Esophagus squamous epithelium (tissue), 4 donors: ENCODE results near the gene AP1G2.

ENCODE experiments used
- POLR2A ChIP-seq, 4 donors: fragments of 450-650 bp; IDR thresholded peaks; one replicate each; pipeline ENCODE4 v1.6.1; 2017; ENCODE audit warnings: antibody characterized with exemption in 4 of 4, mild to moderate bottlenecking in 4 of 4, moderate library complexity in 3 of 4
- TF ChIP-seq, protein P1 (sequence below), 6 experiments: fragments of 450-650 bp in 4 of 6; fragments of 200-600 bp in 2 of 6; sonication (generic) in 2 of 6; IDR thresholded peaks; one replicate each; pipeline ENCODE4 v1.5.1; 2016 to 2019; ENCODE audit warnings: antibody characterized with exemption in 6 of 6, mild to moderate bottlenecking in 4 of 6, moderate library complexity in 4 of 6

DNA sequence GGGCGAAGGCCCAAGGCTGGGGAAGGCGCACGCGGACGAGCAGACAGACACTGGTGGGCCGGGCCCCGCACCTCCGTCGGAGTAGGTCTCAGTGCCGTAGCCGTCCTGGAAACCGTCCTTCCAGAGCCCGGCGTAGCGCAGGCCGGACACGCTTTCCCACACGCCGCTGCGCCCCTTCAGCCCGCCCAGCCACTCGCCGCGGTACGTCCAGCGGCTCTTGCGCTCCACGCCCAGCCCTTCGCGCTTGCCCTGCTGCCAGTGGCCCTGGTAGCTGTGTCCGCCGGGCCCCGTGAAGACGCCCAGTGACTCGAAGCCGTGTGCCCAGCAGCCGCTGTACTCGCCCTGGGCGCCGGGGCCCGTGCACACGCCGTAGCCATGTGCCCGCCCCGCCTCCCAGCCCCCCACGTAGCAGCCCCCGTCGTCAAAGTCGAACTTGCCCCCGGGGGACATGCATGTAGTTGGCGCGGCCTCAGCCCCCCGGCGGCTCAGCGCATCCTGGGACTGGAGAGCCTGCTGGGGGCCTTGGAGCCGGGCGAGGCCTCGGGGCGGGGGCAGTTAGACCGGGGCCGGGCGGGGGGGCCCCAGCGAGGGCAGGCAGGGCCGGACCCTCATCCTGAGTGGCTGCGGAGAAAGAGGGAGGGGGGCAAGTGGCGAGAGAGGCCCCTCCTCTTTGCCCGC lies 9.6 kb upstream of the AP1G2 start:
- no peak for TF ChIP-seq POLR2A (IDR thresholded peaks at IDR 0.05)
- TF ChIP-seq, protein P1, sequence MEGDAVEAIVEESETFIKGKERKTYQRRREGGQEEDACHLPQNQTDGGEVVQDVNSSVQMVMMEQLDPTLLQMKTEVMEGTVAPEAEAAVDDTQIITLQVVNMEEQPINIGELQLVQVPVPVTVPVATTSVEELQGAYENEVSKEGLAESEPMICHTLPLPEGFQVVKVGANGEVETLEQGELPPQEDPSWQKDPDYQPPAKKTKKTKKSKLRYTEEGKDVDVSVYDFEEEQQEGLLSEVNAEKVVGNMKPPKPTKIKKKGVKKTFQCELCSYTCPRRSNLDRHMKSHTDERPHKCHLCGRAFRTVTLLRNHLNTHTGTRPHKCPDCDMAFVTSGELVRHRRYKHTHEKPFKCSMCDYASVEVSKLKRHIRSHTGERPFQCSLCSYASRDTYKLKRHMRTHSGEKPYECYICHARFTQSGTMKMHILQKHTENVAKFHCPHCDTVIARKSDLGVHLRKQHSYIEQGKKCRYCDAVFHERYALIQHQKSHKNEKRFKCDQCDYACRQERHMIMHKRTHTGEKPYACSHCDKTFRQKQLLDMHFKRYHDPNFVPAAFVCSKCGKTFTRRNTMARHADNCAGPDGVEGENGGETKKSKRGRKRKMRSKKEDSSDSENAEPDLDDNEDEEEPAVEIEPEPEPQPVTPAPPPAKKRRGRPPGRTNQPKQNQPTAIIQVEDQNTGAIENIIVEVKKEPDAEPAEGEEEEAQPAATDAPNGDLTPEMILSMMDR (IDR thresholded peaks at IDR 0.05), result no peak
